GM18951 (cell line): ENCODE measurements around the gene CHIC2.
"Not testable (repeated sequence)": the region's sequence is repeated elsewhere in the genome, so short reads cannot be mapped to it uniquely, and the experiment has no call there.

Source experiments
- POLR2A ChIP-seq: IDR thresholded peaks from 4 replicates; pipeline ENCODE4 v1.6.1; 2011; ENCODE audit warnings: mild to moderate bottlenecking; ENCODE audit not compliant: insufficient read length, insufficient read depth; ENCODE audit errors: extremely low read depth
- in situ Hi-C: fragments of 300-500 bp; cut with MboI; formaldehyde crosslinking; loops from one replicate; pipeline ENCODE4 v1.12.0; 2022; ENCODE audit warnings: low sequenced_read_pairs, mixed read lengths, inconsistent platforms; ENCODE audit not compliant: unreplicated experiment

The CHIC2 gene

GRCh38 chr4:54064317-54065111, at the start of gene CHIC2:
Gene CHIC2, minus strand, starts transcription at chr4:54064605. Its CDS starts 305 bp downstream, at chr4:54064300.
- in situ Hi-C loops, result no loop called here
- TF ChIP-seq POLR2A, result peak; percentile 89

GRCh38 chr4:54113206-54113605, 48.8 kb upstream of the CHIC2 start:
- in situ Hi-C loops, result not testable (repeated sequence)

GRCh38 chr4:54110019-54110416, 45.6 kb upstream of the CHIC2 start:
- no peak for TF ChIP-seq POLR2A

GRCh38 chr4:54109241-54110018, 45.0 kb upstream of the CHIC2 start:
- in situ Hi-C loops, result no loop called here
- no peak for TF ChIP-seq POLR2A

More at GRCh38 chr4:54110019-54110416, 45.6 kb upstream of the CHIC2 start:
- in situ Hi-C loops, result no loop called here

GRCh38 chr4:54107951-54108748, 43.7 kb upstream of the CHIC2 start:
- in situ Hi-C loops, result no loop called here
- TF ChIP-seq POLR2A, result no peak

GRCh38 chr4:54104907-54105306, 40.5 kb upstream of the CHIC2 start:
- no peak for TF ChIP-seq POLR2A
- in situ Hi-C loops, result no loop called here

GRCh38 chr4:54103190-54103574, 38.8 kb upstream of the CHIC2 start:
- in situ Hi-C loops, result no loop called here
- TF ChIP-seq POLR2A, result no peak

- TF ChIP-seq POLR2A, result no peak
- in situ Hi-C loops, result no loop called here
Observed at GRCh38 chr4:54102531-54103106, 38.2 kb upstream of the CHIC2 start.

- no peak for TF ChIP-seq POLR2A
- in situ Hi-C loops, result no loop called here
Observed at GRCh38 chr4:54101190-54102041, 37.0 kb upstream of the CHIC2 start.

GRCh38 chr4:54100595-54101189, 36.3 kb upstream of the CHIC2 start:
- in situ Hi-C loops, result no loop called here
- no peak for TF ChIP-seq POLR2A

- no peak for TF ChIP-seq POLR2A
- in situ Hi-C loops, result no loop called here
Observed at GRCh38 chr4:54099748-54100574, 35.6 kb upstream of the CHIC2 start, which contains the start of gene GSX2. Gene GSX2, plus strand, starts transcription at chr4:54100163. Its CDS starts 182 bp downstream, at chr4:54100345.
